T-helper 2 cell treated with Interferon-gamma antibody and Interleukin-4, amounts not matched to agents 5 μg/mL and 100 μg/mL, for 36 hours (primary cell): Measurements from ENCODE around the gene STARD3.

Experiments
- DNase-seq: peaks from one replicate; pipeline ENCODE4 v3.0.0; 2021; ENCODE audit warnings: low spot score
- H3K27ac Mint-ChIP-seq: one replicate; pipeline ENCODE4 v1.8.0; 2021; ENCODE audit warnings: mild to moderate bottlenecking, mixed read lengths
- H3K27me3 Mint-ChIP-seq: one replicate; pipeline ENCODE4 v1.8.0; 2021; ENCODE audit warnings: low read depth, mixed read lengths
- H3K36me3 Mint-ChIP-seq: one replicate; pipeline ENCODE4 v1.8.0; 2021; ENCODE audit warnings: low read depth, mixed read lengths
- H3K4me1 Mint-ChIP-seq: one replicate; pipeline ENCODE4 v1.8.0; 2021; ENCODE audit warnings: low read depth, mixed read lengths
- H3K4me3 Mint-ChIP-seq: one replicate; pipeline ENCODE4 v1.8.0; 2022; ENCODE audit warnings: mild to moderate bottlenecking, moderate library complexity, mixed read lengths
- H3K9me3 Mint-ChIP-seq: one replicate; pipeline ENCODE4 v1.8.0; 2021; ENCODE audit warnings: mixed read lengths

The STARD3 gene

GRCh38 chr17:39648616-39649366 lies 11.8 kb downstream of the STARD3 start:
- peaks cover 9% of the 10 kb centered on the region for H3K4me1 Mint-ChIP-seq
- H3K36me3 Mint-ChIP-seq, result peaks cover 3% of the 10 kb centered on the region
- no peak overlapping the region for H3K4me3 Mint-ChIP-seq
- no peaks in the 10 kb centered on the region for H3K9me3 Mint-ChIP-seq
- DNase-seq, result no peak
- H3K27ac Mint-ChIP-seq, result no peak overlapping the region
- no peaks in the 10 kb centered on the region for H3K27me3 Mint-ChIP-seq

DNA sequence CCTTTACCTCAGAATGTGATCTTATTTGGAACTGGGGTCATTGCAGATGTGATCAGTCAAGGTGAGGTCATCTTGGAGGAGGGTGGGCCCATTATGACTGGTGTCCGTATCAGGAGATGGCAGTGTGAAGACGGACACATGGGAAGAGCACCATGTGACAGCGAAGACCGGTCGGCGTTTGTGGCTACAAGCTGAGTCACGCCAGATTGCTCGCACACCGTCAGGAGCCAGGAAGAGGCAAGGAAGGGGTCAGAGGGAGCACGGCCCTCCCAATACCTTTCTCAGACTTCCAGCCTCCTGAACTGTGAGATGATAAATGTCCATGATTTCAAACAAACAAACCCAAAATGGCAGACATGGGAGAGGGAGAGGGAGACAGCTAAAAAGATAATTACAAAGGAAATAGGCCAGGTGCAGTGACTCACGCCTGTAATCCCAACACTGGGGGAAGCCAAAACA lies 13.2 kb downstream of the STARD3 start:
- peaks cover 9% of the 10 kb centered on the region for H3K4me1 Mint-ChIP-seq
- peaks cover 5% of the 10 kb centered on the region for H3K36me3 Mint-ChIP-seq
- no peaks in the 10 kb centered on the region for H3K9me3 Mint-ChIP-seq
- H3K27me3 Mint-ChIP-seq, result no peaks in the 10 kb centered on the region
- peak overlapping the region; percentile 11 for H3K27ac Mint-ChIP-seq
- no peak for DNase-seq
- H3K4me3 Mint-ChIP-seq, result no peak overlapping the region

DNA sequence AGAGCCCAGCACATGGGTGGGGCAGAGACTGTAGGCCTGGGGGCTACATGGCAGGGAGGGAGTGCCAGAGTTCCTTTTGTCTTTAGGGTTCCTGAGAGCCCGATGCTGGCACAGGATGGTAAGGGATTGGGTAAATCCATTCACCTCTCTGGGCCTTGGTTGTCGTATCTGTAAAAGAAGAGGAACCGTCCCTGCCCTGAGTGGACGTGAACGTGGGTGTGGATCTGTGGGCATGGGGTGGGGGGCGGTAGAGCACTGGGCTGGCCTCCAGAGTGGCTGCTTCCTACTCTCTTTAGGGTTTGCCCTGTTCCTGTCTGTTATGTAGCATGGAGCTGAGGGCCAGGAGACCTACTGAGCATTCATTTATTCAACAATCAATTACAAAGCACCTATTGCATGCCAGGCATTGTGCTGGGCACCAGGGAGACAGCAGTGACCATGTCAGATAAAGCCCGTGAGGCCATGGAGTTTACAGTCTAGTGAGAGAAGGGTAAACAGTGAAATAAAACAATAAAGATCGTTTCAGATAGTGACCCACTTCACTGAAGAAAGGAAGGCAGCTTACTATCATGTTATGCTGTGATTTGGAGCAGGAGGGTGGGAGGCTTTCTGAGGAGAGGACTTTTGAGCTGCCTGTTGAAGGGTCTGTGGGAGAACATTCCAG lies 15.1 kb downstream of the STARD3 start:
- Mint-ChIP-seq H3K4me3 (no peak overlapping the region), H3K4me1 (peaks cover 8% of the 10 kb centered on the region), H3K27me3 (no peaks in the 10 kb centered on the region), H3K9me3 (no peaks in the 10 kb centered on the region), H3K27ac (no peak overlapping the region), H3K36me3 (peaks cover 7% of the 10 kb centered on the region)
- no peak for DNase-seq

DNA sequence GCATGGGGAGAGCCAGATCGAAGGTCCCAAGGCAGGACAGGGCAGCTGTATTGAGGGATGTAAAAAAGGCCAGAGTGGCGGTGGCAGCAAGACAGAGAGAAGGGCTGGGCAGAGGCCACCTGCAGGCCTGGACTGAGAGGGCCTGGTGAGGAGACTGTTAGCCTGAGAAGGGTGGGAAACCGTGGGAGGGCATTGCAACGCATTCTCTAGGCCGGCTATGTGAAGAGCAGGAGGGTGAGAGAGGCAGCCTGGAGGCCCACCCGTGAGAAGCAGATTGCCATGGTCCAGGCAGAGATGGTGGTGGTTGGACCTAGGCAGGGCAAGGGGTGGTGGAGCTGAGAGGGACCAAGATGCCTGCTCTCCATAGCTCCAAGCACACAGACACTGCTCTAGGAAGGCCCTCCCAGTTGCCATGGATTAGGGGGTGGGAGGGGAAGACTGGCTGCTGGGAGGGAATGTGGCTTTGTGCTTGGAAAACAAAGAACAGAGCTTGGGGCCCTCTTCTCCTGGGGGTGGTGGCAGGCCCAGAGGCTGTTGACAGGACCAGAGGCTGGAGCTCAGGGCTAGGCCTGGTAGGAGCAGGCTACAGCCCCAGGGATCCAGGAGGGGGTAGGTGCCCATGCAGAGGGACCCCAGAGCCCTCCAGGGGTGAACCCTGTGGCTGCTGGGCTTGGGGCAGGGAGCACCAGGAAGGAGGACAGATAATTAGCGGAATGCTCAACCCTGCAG lies 15.8 kb downstream of the STARD3 start:
- H3K4me1 Mint-ChIP-seq, result peaks cover 8% of the 10 kb centered on the region
- H3K27me3 Mint-ChIP-seq, result no peaks in the 10 kb centered on the region
- H3K36me3 Mint-ChIP-seq, result peaks cover 9% of the 10 kb centered on the region
- DNase-seq, result no peak
- H3K27ac Mint-ChIP-seq, result no peak overlapping the region
- no peaks in the 10 kb centered on the region for H3K9me3 Mint-ChIP-seq
- no peak overlapping the region for H3K4me3 Mint-ChIP-seq

GRCh38 chr17:39653316-39653661 lies 16.3 kb downstream of the STARD3 start:
- peaks cover 8% of the 10 kb centered on the region for H3K4me1 Mint-ChIP-seq
- no peak overlapping the region for H3K4me3 Mint-ChIP-seq
- H3K9me3 Mint-ChIP-seq, result no peaks in the 10 kb centered on the region
- H3K27me3 Mint-ChIP-seq, result no peaks in the 10 kb centered on the region
- H3K36me3 Mint-ChIP-seq, result peaks cover 11% of the 10 kb centered on the region
- no peak for DNase-seq
- H3K27ac Mint-ChIP-seq, result no peak overlapping the region

DNA sequence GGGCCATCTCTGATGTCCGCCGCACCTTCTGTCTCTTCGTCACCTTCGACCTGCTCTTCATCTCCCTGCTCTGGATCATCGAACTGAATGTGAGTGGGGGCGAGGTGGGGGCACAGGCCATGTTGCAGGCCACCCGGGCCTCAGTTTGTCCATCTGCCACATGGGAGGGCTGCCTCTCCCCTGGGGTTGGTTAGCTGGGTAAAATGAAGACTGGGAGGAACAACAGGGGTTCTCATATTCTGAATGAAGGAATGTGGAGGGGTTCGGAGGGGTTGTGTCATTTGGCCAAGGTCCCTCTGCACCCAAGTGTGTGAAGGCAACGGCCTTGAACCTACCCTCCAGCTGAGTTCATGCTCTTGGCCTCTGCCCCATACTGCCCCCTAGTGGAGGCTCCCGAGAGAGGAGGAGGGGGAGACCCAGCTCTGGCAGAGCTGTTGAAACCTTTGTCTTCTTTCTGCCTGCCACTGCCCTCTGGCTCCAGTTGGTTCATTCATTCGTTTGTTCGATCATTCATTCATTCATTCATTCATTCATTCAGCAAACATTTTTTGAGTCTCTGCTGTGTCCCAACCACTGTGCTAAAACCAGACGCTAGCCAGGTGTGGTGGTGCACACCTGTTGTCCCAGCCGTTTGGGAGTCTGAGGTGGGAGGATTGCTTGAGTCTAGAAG lies 16.9 kb downstream of the STARD3 start:
- Mint-ChIP-seq H3K27me3 (no peaks in the 10 kb centered on the region), H3K4me1 (peaks cover 8% of the 10 kb centered on the region), H3K36me3 (peaks cover 11% of the 10 kb centered on the region), H3K27ac (peak overlapping the region; percentile 29), H3K4me3 (no peak overlapping the region), H3K9me3 (no peaks in the 10 kb centered on the region)
- DNase-seq, result peak; percentile 59

GRCh38 chr17:39655105-39655504 lies 18.2 kb downstream of the STARD3 start:
- no peak for DNase-seq
- Mint-ChIP-seq H3K27ac (no peak overlapping the region), H3K36me3 (peaks cover 11% of the 10 kb centered on the region), H3K4me3 (no peak overlapping the region), H3K27me3 (no peaks in the 10 kb centered on the region), H3K4me1 (peaks cover 8% of the 10 kb centered on the region), H3K9me3 (no peaks in the 10 kb centered on the region)

- H3K9me3 Mint-ChIP-seq, result no peaks in the 10 kb centered on the region
- peaks cover 5% of the 10 kb centered on the region for H3K4me1 Mint-ChIP-seq
- no peaks in the 10 kb centered on the region for H3K27me3 Mint-ChIP-seq
- H3K36me3 Mint-ChIP-seq, result peaks cover 21% of the 10 kb centered on the region
- H3K4me3 Mint-ChIP-seq, result no peak overlapping the region
- no peak for DNase-seq
- no peak overlapping the region for H3K27ac Mint-ChIP-seq
Measured at GRCh38 chr17:39658346-39658745, 21.4 kb downstream of the STARD3 start.

DNA sequence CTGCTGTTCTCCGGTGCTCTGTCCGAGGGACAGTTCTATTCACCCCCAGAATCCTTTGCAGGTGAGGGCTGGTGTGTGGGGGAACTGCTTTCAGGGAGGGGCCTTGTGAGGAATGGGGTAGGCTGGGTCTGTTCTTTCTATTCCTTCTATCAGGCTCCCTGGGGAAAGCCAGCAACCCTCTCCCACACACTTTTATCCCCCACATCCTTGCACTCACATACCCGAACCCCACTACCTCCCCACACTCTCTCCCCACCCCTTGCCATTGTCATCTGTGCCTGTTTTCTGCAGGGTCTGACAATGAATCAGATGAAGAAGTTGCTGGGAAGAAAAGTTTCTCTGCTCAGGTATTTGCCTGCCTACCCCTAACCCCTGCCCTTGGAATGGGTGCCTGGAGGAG lies 21.8 kb downstream of the STARD3 start:
- Mint-ChIP-seq H3K4me1 (peaks cover 3% of the 10 kb centered on the region), H3K9me3 (no peaks in the 10 kb centered on the region), H3K4me3 (no peak overlapping the region), H3K27me3 (no peaks in the 10 kb centered on the region), H3K27ac (no peak overlapping the region), H3K36me3 (peaks cover 18% of the 10 kb centered on the region)
- no peak for DNase-seq

DNA sequence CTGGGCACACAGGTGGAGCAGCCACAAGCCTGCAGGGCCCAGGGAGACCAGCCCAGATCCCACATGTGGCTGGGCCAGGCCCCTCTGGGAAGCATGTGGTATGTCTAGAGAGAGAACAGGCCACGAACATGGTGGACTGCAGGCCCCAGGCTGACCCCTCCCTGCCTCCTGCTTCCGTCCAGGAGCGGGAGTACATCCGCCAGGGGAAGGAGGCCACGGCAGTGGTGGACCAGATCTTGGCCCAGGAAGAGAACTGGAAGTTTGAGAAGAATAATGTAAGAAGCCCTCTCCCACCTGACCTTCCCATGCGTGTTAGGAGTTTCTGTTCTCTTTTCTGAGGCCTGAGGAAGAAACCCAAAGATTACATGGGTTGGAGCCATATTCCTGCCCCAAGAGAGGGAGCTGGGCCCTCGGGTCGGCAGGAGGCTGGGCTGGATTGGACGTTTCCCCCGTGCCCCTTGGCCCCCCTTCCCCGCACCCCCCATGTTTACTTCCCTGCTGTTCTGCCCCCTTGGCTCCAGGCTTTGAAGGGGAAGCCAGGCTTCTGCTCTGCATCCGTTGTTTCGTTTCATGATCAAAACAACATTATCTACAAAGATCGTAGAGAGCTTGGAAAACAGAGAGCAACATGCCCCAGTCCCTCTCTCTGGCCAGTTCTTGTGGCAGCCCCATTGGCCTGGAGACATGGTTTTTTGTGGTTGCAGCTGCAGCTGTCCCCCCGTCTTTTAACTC lies 22.5 kb downstream of the STARD3 start:
- Mint-ChIP-seq H3K9me3 (no peaks in the 10 kb centered on the region), H3K4me3 (no peak overlapping the region), H3K36me3 (peaks cover 18% of the 10 kb centered on the region), H3K27ac (no peak overlapping the region), H3K4me1 (no peaks in the 10 kb centered on the region), H3K27me3 (no peaks in the 10 kb centered on the region)
- no peak for DNase-seq

GRCh38 chr17:39660011-39660360 lies 23.0 kb downstream of the STARD3 start:
- Mint-ChIP-seq H3K27me3 (no peaks in the 10 kb centered on the region), H3K4me3 (no peak overlapping the region), H3K4me1 (no peaks in the 10 kb centered on the region), H3K27ac (no peak overlapping the region), H3K9me3 (no peaks in the 10 kb centered on the region), H3K36me3 (peaks cover 18% of the 10 kb centered on the region)
- no peak for DNase-seq

- no peak for DNase-seq
- no peaks in the 10 kb centered on the region for H3K4me1 Mint-ChIP-seq
- no peak overlapping the region for H3K27ac Mint-ChIP-seq
- H3K36me3 Mint-ChIP-seq, result peaks cover 16% of the 10 kb centered on the region
- H3K4me3 Mint-ChIP-seq, result no peak overlapping the region
- H3K27me3 Mint-ChIP-seq, result peaks cover 1% of the 10 kb centered on the region
- no peaks in the 10 kb centered on the region for H3K9me3 Mint-ChIP-seq
Measured at GRCh38 chr17:39660397-39661385, 23.7 kb downstream of the STARD3 start.
